Measurements from ENCODE around the gene TBXAS1.

Gene TBXAS1

GRCh38 chr7:139946533-139946932, 117.5 kb downstream of the TBXAS1 start:
- DNase-seq (ENCODE audit: low read depth in 2 of 2), result no peak

DNA sequence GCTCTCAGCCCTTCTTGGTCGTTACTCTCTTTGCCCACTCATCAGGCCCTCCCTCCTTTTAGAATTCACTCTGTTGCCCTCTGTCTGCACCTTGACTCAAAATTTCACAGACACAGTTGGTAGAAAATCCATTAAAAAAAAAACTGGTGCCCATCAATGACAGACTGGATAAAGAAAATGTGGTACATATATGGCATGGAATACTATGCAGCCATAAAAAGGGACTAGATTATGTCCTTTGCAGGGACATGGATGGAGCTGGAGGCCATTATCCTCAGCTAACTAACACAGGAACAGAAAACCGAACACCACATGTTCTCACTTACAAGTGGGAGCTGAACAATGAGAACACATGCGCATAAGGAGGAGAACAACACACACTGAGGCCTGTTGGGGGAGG, 118.0 kb downstream of the TBXAS1 start:
- no peak for DNase-seq (ENCODE audit: low read depth in 2 of 2)

DNA sequence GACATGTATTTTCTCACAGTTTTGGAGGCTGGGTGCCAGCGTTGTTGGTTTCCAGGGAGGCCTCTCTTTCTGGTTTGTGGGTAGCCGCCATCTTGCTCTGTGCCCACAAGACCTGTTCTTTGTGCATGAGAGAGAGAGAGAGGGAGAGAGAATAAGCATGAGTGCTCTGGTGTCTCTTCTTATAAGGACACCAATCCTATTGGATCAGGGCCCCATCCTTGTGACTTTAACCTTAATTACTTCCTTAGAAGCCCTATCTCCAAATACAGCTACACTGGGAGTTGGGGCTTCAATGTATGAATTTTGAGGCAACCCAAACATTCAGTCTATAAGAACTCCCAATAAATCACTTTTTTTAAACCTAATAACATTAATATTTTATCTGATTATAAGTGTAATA, 119.1 kb downstream of the TBXAS1 start:
- no peak for DNase-seq (ENCODE audit: low read depth in 2 of 2)

DNA sequence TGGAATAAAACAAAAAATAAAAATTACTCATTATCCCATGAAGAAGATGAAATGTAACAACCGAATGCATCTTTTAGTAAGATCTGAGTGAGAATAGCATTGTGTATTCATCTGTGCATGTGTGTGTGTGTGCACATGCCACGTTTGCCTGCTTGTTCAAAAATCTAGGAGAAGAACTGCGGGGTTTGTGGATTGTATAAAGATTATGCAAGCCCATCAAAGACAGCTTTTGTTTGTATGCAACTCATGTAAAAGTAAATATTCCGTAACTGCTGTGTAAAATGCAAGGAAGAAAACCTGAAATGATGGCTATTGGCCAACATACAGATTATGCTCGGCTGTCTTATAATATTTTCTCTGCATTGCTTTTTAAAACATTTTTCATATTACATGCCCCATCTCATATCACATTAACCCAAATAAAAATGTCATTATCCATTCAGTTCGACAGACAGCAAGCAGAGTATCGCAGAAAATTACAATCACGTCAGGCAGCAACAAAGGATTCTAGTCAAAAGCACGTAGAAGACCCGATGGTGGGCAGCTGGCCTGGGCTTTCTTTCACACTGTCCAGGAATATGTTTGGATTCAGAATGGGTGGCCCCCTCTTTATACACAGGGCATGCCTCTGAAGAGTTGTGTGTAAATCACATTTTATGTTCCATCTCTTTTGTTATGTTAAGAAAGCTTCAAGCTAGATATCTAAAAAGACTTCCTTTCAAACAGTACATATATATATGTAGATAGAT, 119.7 kb downstream of the TBXAS1 start:
- no peak for DNase-seq (ENCODE audit: low read depth in 2 of 2)

DNA sequence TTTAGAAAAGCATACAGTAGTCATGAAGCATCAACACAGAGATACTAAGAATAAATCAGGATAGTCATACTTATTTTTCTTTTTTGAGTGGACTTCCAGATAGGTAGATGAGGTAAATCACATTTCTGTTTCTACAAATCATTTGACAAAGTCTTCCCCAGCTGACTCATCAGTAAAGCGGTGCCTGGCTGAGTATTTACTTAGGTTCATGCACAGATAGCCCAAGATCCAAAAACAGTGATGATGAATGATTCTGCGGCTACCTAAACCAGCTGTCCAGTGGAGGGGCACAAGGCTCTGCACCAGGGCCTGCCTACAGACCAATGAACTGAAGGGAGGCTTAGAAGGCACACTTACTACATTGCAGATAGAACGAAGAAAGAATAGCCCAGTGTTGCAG, 120.6 kb downstream of the TBXAS1 start:
- DNase-seq (ENCODE audit: low read depth in 2 of 2), result no peak

DNA sequence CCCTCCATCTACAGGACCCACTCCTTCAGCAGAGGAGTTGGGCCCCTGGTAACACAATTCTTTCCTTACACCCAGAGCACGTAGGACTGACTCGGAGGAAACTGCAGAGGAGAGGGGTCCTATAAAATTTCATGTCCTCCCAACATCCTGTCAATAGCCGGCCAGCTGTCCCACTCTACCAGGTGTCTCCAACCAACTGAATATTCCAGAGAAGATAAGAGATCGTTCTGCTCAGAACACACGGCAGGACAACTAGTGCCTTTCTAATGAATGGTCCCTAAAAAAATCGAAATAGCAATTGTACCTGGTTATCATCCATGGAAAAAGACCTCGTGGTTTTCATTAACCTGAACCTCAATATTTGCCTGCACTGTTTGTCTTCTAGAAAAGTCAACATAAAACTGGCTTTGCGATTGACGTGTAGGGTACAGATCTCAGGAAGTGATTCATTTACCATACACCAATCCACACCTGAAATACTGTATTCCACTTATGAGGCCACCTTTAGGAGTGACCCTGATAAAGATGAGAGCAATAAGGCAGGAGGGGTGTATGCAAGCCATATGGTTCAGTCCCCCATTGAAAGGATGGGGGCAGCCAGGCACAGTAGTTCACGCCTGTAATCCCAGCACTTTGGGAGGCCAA, 121.9 kb downstream of the TBXAS1 start:
- no peak for DNase-seq (ENCODE audit: low read depth in 2 of 2)

- DNase-seq (ENCODE audit: low read depth in 2 of 2), result no peak
Observed at GRCh38 chr7:139953229-139953628, 124.2 kb downstream of the TBXAS1 start.

GRCh38 chr7:139955109-139955820, 126.2 kb downstream of the TBXAS1 start:
- DNase-seq (ENCODE audit: low read depth in 2 of 2), result no peak

- no peak for DNase-seq (ENCODE audit: low read depth in 2 of 2)
Observed at GRCh38 chr7:139958599-139959284, 129.7 kb downstream of the TBXAS1 start.

GRCh38 chr7:139959285-139959628, 130.2 kb downstream of the TBXAS1 start:
- no peak for DNase-seq (ENCODE audit: low read depth in 2 of 2)

DNA sequence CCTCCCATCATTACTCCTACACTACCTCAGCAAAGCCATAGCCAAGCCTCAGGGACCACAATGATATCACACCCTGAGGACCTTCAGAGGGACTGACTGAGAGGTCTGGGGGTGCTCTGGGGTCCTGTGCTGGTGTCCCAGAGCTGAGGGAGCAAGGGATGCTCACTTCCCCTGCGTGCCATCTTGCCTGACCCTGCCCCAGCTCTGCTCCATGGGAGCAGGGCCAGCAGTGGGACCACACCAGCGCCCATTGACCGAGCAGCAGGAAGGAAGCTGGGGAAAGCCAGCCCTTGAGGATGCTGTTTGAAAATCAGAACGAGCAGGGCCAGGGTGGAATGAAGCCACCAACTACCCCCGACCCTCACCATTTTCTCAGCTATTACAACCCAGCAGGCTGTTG, 130.7 kb downstream of the TBXAS1 start:
- DNase-seq (ENCODE audit: low read depth in 2 of 2), result no peak

DNA sequence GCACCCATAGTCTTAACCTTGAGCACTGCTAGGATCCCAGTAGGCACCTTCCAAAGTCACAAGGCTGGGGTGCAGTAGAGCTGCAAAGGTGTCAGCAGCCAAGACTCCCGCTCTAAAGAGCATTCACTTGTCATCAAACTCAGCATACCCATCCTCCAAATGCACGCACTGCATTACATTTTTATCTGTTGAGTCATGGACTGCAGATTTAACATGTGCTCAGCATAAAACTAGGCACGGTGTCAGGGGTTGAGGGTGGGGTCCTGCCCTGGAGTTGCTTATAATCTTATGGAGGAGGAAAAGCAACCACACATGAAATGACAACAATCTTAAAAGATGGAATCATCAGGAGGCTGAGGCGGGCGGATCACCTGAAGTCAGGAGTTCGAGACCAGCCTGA, 131.1 kb downstream of the TBXAS1 start:
- DNase-seq (ENCODE audit: low read depth in 2 of 2), result no peak

DNA sequence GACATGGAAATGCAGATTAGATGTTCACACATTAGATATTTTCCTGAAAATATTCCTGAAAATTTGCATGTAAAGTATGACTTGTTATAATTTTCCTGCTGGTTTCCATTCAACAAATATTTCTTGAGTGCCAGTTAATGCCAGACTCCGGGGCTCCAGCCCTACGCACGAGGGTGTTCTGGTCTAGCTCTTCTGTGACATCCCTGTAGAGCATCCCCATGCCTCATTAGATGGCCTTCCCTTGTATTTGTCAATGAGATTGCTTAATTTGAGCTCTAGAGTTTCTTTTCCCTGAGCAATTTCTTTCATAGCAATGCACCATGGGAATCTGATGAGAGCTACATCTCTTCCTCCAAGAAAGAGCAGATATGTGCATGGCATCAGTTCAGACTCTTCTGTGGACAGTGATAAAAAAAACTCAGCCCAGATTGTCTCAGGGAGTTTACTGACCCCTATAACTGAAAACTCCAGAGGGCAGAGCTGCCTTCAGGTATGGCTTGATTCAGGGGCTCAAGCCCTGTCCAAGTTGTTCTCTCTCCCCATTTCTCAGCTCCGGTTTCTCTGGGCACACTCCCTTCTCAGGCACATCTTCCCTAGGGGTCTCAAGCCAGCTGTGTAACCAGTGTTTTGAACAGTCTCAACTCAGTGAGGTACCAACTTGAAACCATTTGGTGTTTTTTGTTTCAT, 137.0 kb downstream of the TBXAS1 start:
- DNase-seq (ENCODE audit: low read depth in 2 of 2), result no peak

- DNase-seq (ENCODE audit: low read depth in 2 of 2), result no peak
Observed at GRCh38 chr7:139966949-139967348, 137.9 kb downstream of the TBXAS1 start.

GRCh38 chr7:139968931-139969330, 139.9 kb downstream of the TBXAS1 start:
- DNase-seq (ENCODE audit: low read depth in 2 of 2), result no peak

DNA sequence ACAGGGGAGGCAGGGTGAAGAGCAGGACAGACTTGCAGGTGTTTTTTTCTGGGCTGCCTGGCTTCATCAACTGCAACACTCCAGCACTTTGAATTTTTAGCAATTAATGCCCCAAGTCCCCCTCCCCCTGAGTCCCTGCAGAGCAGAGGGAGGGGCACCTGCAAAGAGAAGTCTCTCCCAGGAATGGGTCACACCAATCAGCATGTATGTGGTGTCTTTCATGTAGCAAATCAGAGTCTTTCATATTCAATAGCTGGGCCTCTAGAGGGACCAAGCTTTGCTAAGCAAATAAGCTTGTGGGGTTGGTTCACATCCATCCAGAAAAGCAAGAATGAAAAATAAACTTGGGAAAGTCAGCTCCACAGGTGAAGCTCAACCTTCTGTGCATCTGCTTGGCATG, 143.0 kb downstream of the TBXAS1 start:
- no peak for DNase-seq (ENCODE audit: low read depth in 2 of 2)

DNA sequence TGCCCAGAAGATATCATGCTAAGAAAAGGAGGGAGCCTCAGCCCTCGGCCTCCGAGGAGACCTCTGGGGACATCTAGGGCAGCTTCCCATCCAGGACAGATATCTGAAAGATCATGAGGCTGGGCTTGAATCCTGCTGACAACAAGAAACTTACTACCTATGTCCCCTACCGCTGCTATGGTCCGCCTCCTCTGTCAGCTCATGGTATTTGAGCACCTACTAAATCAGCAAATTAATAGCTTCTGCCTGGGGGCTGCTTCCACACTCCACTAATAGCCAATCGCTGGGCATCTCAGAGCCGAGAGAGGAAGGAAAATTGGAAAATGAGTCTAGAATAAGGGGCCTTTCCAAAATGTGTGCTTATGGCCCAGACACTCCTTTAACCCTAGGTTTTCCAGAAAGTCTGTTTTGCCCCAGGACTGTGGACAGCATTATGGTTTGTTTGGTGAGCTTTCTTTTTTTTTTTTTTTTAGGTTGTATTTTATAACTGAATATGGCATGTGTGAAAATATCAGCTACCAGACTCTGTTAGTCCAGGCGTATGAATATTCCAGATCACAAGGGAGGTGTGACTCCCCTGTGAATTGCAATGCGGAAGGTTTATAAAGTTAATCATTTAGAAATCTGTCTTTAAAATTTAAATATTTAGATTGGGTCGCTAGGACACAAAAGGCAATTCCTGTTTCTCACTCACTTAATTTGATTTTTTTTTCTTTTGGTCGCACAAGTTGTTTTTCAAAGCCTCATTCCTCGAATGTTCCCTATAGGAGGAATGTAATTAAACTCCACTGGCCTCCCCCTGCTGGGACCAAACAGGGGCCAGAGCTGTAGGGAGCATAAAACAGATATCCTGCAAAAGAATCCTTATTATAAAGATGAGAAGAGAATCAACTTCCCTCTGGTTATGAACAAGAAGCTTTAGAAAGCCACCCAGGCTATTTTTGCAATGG, 144.3 kb downstream of the TBXAS1 start:
- DNase-seq (ENCODE audit: low read depth in 2 of 2), result no peak

GRCh38 chr7:139974179-139974811, 145.2 kb downstream of the TBXAS1 start:
- no peak for DNase-seq (ENCODE audit: low read depth in 2 of 2)

- DNase-seq (ENCODE audit: low read depth in 2 of 2), result no peak
Observed at GRCh38 chr7:139976055-139976837, 147.2 kb downstream of the TBXAS1 start.

Data from stimulated activated CD8-positive, alpha-beta memory T cell treated with anti-CD3 and anti-CD28 coated beads, Interleukin-2, amount 100 ng/mL, for 1 hour (primary cell).